ENCODE measurements around the gene LRIG1. TPM values are rescaled to one million over a fixed set of nuclear protein-coding genes. Genes with fewer than 3 reads are reported as not detected.

LRIG1 gene
- total RNA-seq, 1 donor from 2014 or later = 111 TPM

DNA sequence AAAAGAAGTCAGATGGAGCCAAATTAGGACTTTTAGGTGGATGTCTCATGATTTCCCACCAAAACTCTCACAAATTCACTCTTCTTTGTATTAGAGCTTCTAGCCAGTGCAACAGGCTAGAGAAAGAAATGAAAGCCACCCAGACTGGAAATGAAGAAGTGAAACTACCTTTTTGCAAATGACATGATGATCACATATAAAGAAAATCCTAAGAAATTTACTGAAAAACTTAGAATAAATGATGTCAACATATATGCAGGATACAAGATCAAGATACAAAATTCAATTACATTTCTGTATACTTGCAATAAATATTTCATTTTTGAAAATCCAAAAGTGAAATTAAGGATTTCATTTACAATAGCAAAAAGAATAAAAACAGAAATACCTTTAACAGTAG lies 110.8 kb downstream of the LRIG1 start:
- Mint-ChIP-seq H3K27me3 (ENCODE audit: low read depth) (no peaks in the 10 kb centered on the region), H3K36me3 (ENCODE audit: low read depth) (peaks cover 44% of the 10 kb centered on the region), H3K9me3 (ENCODE audit: low read depth) (no peaks in the 10 kb centered on the region), H3K4me3 (ENCODE audit: unreplicated experiment) (no peak overlapping the region), H3K27ac (ENCODE audit: unreplicated experiment) (no peak overlapping the region), H3K4me1 (ENCODE audit: low read depth) (peaks cover 54% of the 10 kb centered on the region)
- no peak for DNase-seq (ENCODE audit: low spot score)
- no peak for TF ChIP-seq CTCF (IDR thresholded peaks at IDR 0.05)

GRCh38 chr3:66386925-66387650 lies 113.7 kb downstream of the LRIG1 start:
- H3K9me3 Mint-ChIP-seq (ENCODE audit: low read depth) = no peaks in the 10 kb centered on the region
- H3K27ac Mint-ChIP-seq (ENCODE audit: unreplicated experiment) = peak overlapping the region; percentile 22
- H3K4me1 Mint-ChIP-seq (ENCODE audit: low read depth) = peaks cover 25% of the 10 kb centered on the region
- TF ChIP-seq CTCF (IDR thresholded peaks at IDR 0.05) = no peak
- no peak overlapping the region for H3K4me3 Mint-ChIP-seq (ENCODE audit: unreplicated experiment)
- DNase-seq (ENCODE audit: low spot score) = no peak
- H3K36me3 Mint-ChIP-seq (ENCODE audit: low read depth) = peaks cover 57% of the 10 kb centered on the region
- no peaks in the 10 kb centered on the region for H3K27me3 Mint-ChIP-seq (ENCODE audit: low read depth)

GRCh38 chr3:66386011-66386924 lies 114.6 kb downstream of the LRIG1 start:
- Mint-ChIP-seq H3K27me3 (ENCODE audit: low read depth) (no peaks in the 10 kb centered on the region), H3K9me3 (ENCODE audit: low read depth) (no peaks in the 10 kb centered on the region), H3K36me3 (ENCODE audit: low read depth) (peaks cover 56% of the 10 kb centered on the region), H3K27ac (ENCODE audit: unreplicated experiment) (peak overlapping the region; percentile 3), H3K4me1 (ENCODE audit: low read depth) (peaks cover 20% of the 10 kb centered on the region), H3K4me3 (ENCODE audit: unreplicated experiment) (no peak overlapping the region)
- no peak for DNase-seq (ENCODE audit: low spot score)
- no peak for TF ChIP-seq CTCF (IDR thresholded peaks at IDR 0.05)

- Mint-ChIP-seq H3K27me3 (ENCODE audit: low read depth) (no peaks in the 10 kb centered on the region), H3K36me3 (ENCODE audit: low read depth) (peaks cover 60% of the 10 kb centered on the region), H3K27ac (ENCODE audit: unreplicated experiment) (no peak overlapping the region), H3K4me1 (ENCODE audit: low read depth) (peaks cover 20% of the 10 kb centered on the region), H3K9me3 (ENCODE audit: low read depth) (no peaks in the 10 kb centered on the region), H3K4me3 (ENCODE audit: unreplicated experiment) (no peak overlapping the region)
- TF ChIP-seq CTCF (IDR thresholded peaks at IDR 0.05) = no peak
- DNase-seq (ENCODE audit: low spot score) = no peak
These were observed 115.8 kb downstream of the LRIG1 start for GRCh38 chr3:66385066-66385465.

DNA sequence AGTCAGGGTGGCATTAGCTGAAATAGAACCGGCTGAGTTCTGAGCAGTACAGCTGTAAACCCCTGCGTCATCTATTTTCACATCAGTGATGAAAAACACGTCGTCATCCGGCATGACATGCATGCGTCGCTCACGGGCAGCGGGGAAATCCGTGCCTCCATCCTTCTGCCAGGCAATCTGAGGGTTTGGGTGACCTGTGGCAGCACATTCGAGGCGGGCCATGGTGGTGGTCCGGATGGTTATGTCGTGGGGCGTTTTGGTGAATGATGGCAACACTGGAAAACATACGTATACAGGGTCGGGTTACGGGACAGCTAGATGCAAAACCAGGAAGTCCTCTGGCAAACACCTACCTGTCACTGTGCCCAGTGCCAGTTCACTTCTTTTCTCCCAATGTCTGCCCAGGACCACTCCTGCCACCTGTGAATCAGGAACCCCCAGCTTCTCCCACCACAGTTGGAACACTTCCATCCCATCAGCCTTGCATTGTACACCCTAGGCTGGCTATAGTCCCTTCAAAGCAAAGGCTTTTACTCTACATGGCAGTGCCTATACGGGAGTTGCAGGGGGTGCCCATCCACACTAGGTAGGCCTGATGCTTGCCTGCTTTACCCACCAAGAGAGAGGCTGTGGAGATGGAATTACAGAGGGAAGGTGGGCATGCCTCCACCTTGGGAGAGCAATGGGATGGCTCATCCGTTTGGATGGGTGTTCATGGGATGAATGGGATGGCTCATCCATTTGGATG lies 116.7 kb downstream of the LRIG1 start:
- TF ChIP-seq CTCF (IDR thresholded peaks at IDR 0.05) = no peak
- Mint-ChIP-seq H3K27ac (ENCODE audit: unreplicated experiment) (no peak overlapping the region), H3K4me1 (ENCODE audit: low read depth) (peaks cover 20% of the 10 kb centered on the region), H3K4me3 (ENCODE audit: unreplicated experiment) (no peak overlapping the region), H3K36me3 (ENCODE audit: low read depth) (peaks cover 66% of the 10 kb centered on the region), H3K9me3 (ENCODE audit: low read depth) (no peaks in the 10 kb centered on the region), H3K27me3 (ENCODE audit: low read depth) (no peaks in the 10 kb centered on the region)
- no peak for DNase-seq (ENCODE audit: low spot score)
